Stimulated activated memory B cell treated with anti-CD40 and anti-IgM and Interleukin-4, amounts not matched to agents 10 μg/mL and 1 μg/mL and 100 μg/mL, for 72 hours (primary cell): ENCODE results near the gene RPS15.
"Not testable (repeated sequence)": the region's sequence is repeated elsewhere in the genome, so short reads cannot be mapped to it uniquely, and the experiment has no call there.

ENCODE experiments used
- ATAC-seq: fragments of 150-1000 bp; cut with Tn5 transposase; 2 replicates; pipeline ENCODE4 v1.10.0; 2021
- H3K27ac Mint-ChIP-seq: one replicate; pipeline ENCODE4 v1.8.0; 2022; ENCODE audit warnings: mild to moderate bottlenecking, mixed read lengths
- H3K27me3 Mint-ChIP-seq: one replicate; pipeline ENCODE4 v1.8.0; 2022; ENCODE audit warnings: mixed read lengths
- H3K36me3 Mint-ChIP-seq: one replicate; pipeline ENCODE4 v1.8.0; 2022; ENCODE audit warnings: mixed read lengths
- H3K4me1 Mint-ChIP-seq: one replicate; pipeline ENCODE4 v1.8.0; 2022; ENCODE audit warnings: mixed read lengths
- H3K4me3 Mint-ChIP-seq: one replicate; pipeline ENCODE4 v1.8.0; 2022; ENCODE audit warnings: mild to moderate bottlenecking, moderate library complexity, mixed read lengths
- H3K9me3 Mint-ChIP-seq: one replicate; pipeline ENCODE4 v1.8.0; 2022; ENCODE audit warnings: mixed read lengths

Gene RPS15

GRCh38 chr19:1411255-1412191, 26.7 kb upstream of the RPS15 start:
- H3K4me1 Mint-ChIP-seq = peaks cover 69% of the 10 kb centered on the region
- peaks cover 32% of the 10 kb centered on the region for H3K36me3 Mint-ChIP-seq
- no peaks in the 10 kb centered on the region for H3K9me3 Mint-ChIP-seq
- no peak overlapping the region for H3K4me3 Mint-ChIP-seq
- peak overlapping the region; percentile 92 for H3K27ac Mint-ChIP-seq
- no peak for ATAC-seq
- H3K27me3 Mint-ChIP-seq = no peaks in the 10 kb centered on the region

- Mint-ChIP-seq H3K36me3 (peaks cover 33% of the 10 kb centered on the region), H3K9me3 (no peaks in the 10 kb centered on the region), H3K27me3 (no peaks in the 10 kb centered on the region), H3K4me1 (peaks cover 74% of the 10 kb centered on the region), H3K4me3 (no peak overlapping the region), H3K27ac (peak overlapping the region; percentile 51)
- no peak for ATAC-seq
Measured at GRCh38 chr19:1412323-1412923, 25.8 kb upstream of the RPS15 start.

GRCh38 chr19:1412995-1413800, 25.0 kb upstream of the RPS15 start:
- Mint-ChIP-seq H3K4me3 (no peak overlapping the region), H3K36me3 (peaks cover 37% of the 10 kb centered on the region)

DNA sequence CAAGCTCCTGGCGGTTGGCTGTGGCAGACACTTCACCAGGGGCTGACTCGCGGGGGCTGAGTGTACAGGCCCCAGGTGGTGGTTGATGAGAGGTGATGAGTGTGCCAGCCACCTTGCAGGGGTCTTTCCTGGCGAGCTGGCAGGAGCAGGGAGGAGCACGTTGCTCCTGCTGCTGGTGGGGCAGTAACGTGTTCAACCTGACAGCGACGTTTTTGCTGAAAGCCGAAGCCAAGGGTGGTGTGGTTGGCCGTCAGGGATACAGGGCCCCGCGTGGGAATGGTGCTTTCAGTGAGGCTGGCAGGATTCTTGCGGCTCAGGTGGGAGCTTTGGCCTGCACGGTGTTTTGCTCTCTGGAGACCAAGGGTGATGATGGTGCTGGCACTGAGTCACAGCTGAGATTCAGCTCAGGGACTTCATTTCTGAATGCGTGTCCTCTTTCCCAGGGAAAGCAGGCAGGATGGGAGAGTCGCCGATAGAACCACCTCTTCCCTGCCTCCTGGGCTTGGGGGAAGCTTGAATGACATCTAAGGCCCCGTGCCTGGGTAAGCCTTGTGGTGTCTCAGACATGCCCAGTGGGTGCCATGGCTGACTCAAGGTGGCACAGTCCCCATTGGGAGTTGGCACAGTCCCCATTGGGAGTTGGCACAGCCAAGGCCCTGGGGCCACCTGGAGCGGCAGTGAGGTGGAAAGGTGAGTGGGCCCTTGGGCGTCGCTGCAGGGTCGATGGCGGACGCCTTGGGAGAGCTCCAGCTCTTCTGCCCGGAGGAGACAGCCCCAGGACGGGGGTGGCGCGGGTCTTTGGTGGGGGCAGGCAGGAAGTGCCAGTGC, 22.0 kb upstream of the RPS15 start:
- H3K27ac Mint-ChIP-seq = no peak overlapping the region
- no peaks in the 10 kb centered on the region for H3K27me3 Mint-ChIP-seq
- H3K36me3 Mint-ChIP-seq = peaks cover 34% of the 10 kb centered on the region
- H3K4me3 Mint-ChIP-seq = no peak overlapping the region
- no peaks in the 10 kb centered on the region for H3K9me3 Mint-ChIP-seq
- no peak for ATAC-seq
- peaks cover 58% of the 10 kb centered on the region for H3K4me1 Mint-ChIP-seq

More at GRCh38 chr19:1412995-1413800, 25.0 kb upstream of the RPS15 start:
- no peak overlapping the region for H3K27ac Mint-ChIP-seq
- H3K27me3 Mint-ChIP-seq = no peaks in the 10 kb centered on the region
- H3K4me1 Mint-ChIP-seq = peaks cover 78% of the 10 kb centered on the region
- no peak for ATAC-seq
- no peaks in the 10 kb centered on the region for H3K9me3 Mint-ChIP-seq

- ATAC-seq = no peak
- no peak overlapping the region for H3K27ac Mint-ChIP-seq
- peaks cover 49% of the 10 kb centered on the region for H3K4me1 Mint-ChIP-seq
- no peaks in the 10 kb centered on the region for H3K27me3 Mint-ChIP-seq
- H3K36me3 Mint-ChIP-seq = peaks cover 35% of the 10 kb centered on the region
- H3K9me3 Mint-ChIP-seq = no peaks in the 10 kb centered on the region
- no peak overlapping the region for H3K4me3 Mint-ChIP-seq
Measured at GRCh38 chr19:1417145-1417544, 21.1 kb upstream of the RPS15 start.

GRCh38 chr19:1417681-1418495, 20.3 kb upstream of the RPS15 start:
- H3K36me3 Mint-ChIP-seq = peaks cover 42% of the 10 kb centered on the region
- H3K27ac Mint-ChIP-seq = no peak overlapping the region
- H3K4me1 Mint-ChIP-seq = peaks cover 52% of the 10 kb centered on the region
- no peaks in the 10 kb centered on the region for H3K9me3 Mint-ChIP-seq
- H3K27me3 Mint-ChIP-seq = no peaks in the 10 kb centered on the region
- no peak for ATAC-seq
- H3K4me3 Mint-ChIP-seq = no peak overlapping the region

DNA sequence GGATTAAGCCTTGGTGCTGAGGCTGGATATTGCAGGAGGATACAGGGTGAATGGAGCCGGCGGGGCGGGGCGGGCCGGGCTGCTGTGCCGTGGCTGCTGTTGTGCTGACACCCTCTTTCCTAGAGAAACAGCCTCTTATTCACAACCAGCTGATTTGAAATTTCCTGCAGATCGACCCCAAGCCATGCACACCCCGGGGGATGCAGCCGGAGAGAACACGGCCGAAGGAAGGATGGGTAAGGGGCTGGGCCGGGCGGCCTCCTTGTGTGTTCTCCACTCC, 19.8 kb upstream of the RPS15 start:
- peaks cover 42% of the 10 kb centered on the region for H3K36me3 Mint-ChIP-seq
- H3K27ac Mint-ChIP-seq = no peak overlapping the region
- H3K4me1 Mint-ChIP-seq = peaks cover 52% of the 10 kb centered on the region
- H3K9me3 Mint-ChIP-seq = no peaks in the 10 kb centered on the region
- no peak for ATAC-seq
- no peak overlapping the region for H3K4me3 Mint-ChIP-seq
- H3K27me3 Mint-ChIP-seq = no peaks in the 10 kb centered on the region

GRCh38 chr19:1418951-1419738, 19.1 kb upstream of the RPS15 start:
- no peaks in the 10 kb centered on the region for H3K9me3 Mint-ChIP-seq
- ATAC-seq = no peak
- peaks cover 46% of the 10 kb centered on the region for H3K36me3 Mint-ChIP-seq
- H3K27ac Mint-ChIP-seq = no peak overlapping the region
- H3K4me3 Mint-ChIP-seq = no peak overlapping the region
- no peaks in the 10 kb centered on the region for H3K27me3 Mint-ChIP-seq
- peaks cover 50% of the 10 kb centered on the region for H3K4me1 Mint-ChIP-seq

DNA sequence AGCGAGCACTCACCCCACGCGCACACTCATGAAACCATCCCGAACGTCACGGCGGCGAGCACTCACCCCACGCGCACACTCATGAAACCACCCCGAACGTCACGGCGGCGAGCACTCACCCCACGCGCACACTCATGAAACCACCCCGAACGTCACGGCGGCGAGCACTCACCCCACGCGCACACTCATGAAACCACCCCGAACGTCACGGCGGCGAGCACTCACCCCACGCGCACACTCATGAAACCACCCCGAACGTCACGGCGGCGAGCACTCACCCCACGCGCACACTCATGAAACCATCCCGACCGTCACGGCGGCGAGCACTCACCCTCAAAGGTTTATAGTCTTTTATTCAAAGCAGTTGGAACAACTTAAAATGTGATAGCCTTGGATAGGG, 18.1 kb upstream of the RPS15 start:
- H3K9me3 Mint-ChIP-seq, H3K27ac Mint-ChIP-seq, ATAC-seq, H3K27me3 Mint-ChIP-seq, H3K4me3 Mint-ChIP-seq: not testable (repeated sequence)
- H3K36me3 Mint-ChIP-seq = peaks cover 56% of the 10 kb centered on the region
- H3K4me1 Mint-ChIP-seq = peaks cover 51% of the 10 kb centered on the region

GRCh38 chr19:1420590-1420989, 17.6 kb upstream of the RPS15 start:
- no peak overlapping the region for H3K27ac Mint-ChIP-seq
- no peaks in the 10 kb centered on the region for H3K27me3 Mint-ChIP-seq
- H3K36me3 Mint-ChIP-seq = peaks cover 61% of the 10 kb centered on the region
- H3K4me1 Mint-ChIP-seq = peaks cover 46% of the 10 kb centered on the region
- H3K4me3 Mint-ChIP-seq = no peak overlapping the region
- H3K9me3 Mint-ChIP-seq = no peaks in the 10 kb centered on the region
- ATAC-seq = no peak

GRCh38 chr19:1421218-1421957, 16.8 kb upstream of the RPS15 start:
- no peak for ATAC-seq
- H3K27ac Mint-ChIP-seq = no peak overlapping the region
- peaks cover 64% of the 10 kb centered on the region for H3K36me3 Mint-ChIP-seq
- no peaks in the 10 kb centered on the region for H3K27me3 Mint-ChIP-seq
- no peak overlapping the region for H3K4me3 Mint-ChIP-seq
- H3K9me3 Mint-ChIP-seq = no peaks in the 10 kb centered on the region
- H3K4me1 Mint-ChIP-seq = peaks cover 38% of the 10 kb centered on the region

GRCh38 chr19:1421958-1422305, 16.3 kb upstream of the RPS15 start:
- no peak for ATAC-seq
- no peaks in the 10 kb centered on the region for H3K27me3 Mint-ChIP-seq
- peaks cover 66% of the 10 kb centered on the region for H3K36me3 Mint-ChIP-seq
- peaks cover 34% of the 10 kb centered on the region for H3K4me1 Mint-ChIP-seq
- H3K27ac Mint-ChIP-seq = no peak overlapping the region
- no peak overlapping the region for H3K4me3 Mint-ChIP-seq
- no peaks in the 10 kb centered on the region for H3K9me3 Mint-ChIP-seq

GRCh38 chr19:1422360-1422759, 15.8 kb upstream of the RPS15 start:
- no peaks in the 10 kb centered on the region for H3K27me3 Mint-ChIP-seq
- no peak overlapping the region for H3K27ac Mint-ChIP-seq
- H3K4me3 Mint-ChIP-seq = no peak overlapping the region
- ATAC-seq = no peak
- H3K4me1 Mint-ChIP-seq = peaks cover 30% of the 10 kb centered on the region
- H3K9me3 Mint-ChIP-seq = no peaks in the 10 kb centered on the region
- peaks cover 70% of the 10 kb centered on the region for H3K36me3 Mint-ChIP-seq
